Fibroblast of lung (primary cell): ENCODE data around the gene ATRN. TPM values are rescaled to one million over a fixed set of nuclear protein-coding genes. Genes with fewer than 3 reads are reported as not detected.

Source experiments
- DNase-seq, 2 donors: peaks; one replicate each; pipeline versions ENCODE4 v3.0.0 to v3.0.0-alpha.2; 2010; ENCODE audit warnings: low read depth in 2 of 2
- H2AFZ ChIP-seq: 2 replicates; pipeline ENCODE4 v1.5.1; 2012; ENCODE audit warnings: low read length, control low read depth, inconsistent platforms
- H3K27ac ChIP-seq: 2 replicates; pipeline ENCODE4 v1.5.1; 2011; ENCODE audit warnings: low read length, control low read depth; ENCODE audit not compliant: insufficient read depth
- H3K27me3 ChIP-seq: 2 replicates; pipeline ENCODE4 v1.5.1; 2011; ENCODE audit warnings: mild to moderate bottlenecking, low read length; ENCODE audit not compliant: control insufficient read depth, insufficient read depth
- H3K36me3 ChIP-seq: 2 replicates; pipeline ENCODE4 v1.5.1; 2011; ENCODE audit warnings: low read length; ENCODE audit not compliant: control insufficient read depth, insufficient read depth
- H3K4me1 ChIP-seq: 2 replicates; pipeline ENCODE4 v1.5.1; 2011; ENCODE audit warnings: low read length; ENCODE audit not compliant: control insufficient read depth, insufficient read depth; ENCODE audit errors: extremely low read depth
- H3K4me2 ChIP-seq: 2 replicates; pipeline ENCODE4 v1.5.1; 2011; ENCODE audit warnings: low read length, control low read depth; ENCODE audit not compliant: insufficient read depth; ENCODE audit errors: extremely low read depth
- H3K4me3 ChIP-seq, 4 experiments: fragments of 200-600 bp in 1 of 4; sonication (generic) in 1 of 4; replicated peaks in 1 of 4; 2 replicates each; pipeline ENCODE4 v1.5.1; 2011 to 2016; ENCODE audit warnings: low read length in 4 of 4, low read depth in 3 of 4, mild to moderate bottlenecking in 3 of 4, control low read depth in 2 of 4, inconsistent platforms in 1 of 4, mixed read lengths in 1 of 4; ENCODE audit not compliant: insufficient read depth in 1 of 4; ENCODE audit errors: control extremely low read depth in 1 of 4
- H3K79me2 ChIP-seq: 2 replicates; pipeline ENCODE4 v1.5.1; 2012; ENCODE audit warnings: mild to moderate bottlenecking, low read length, inconsistent platforms; ENCODE audit not compliant: control insufficient read depth, insufficient read depth
- H3K9ac ChIP-seq: 2 replicates; pipeline ENCODE4 v1.5.1; 2011; ENCODE audit warnings: mild to moderate bottlenecking, low read length, control low read depth; ENCODE audit not compliant: insufficient read depth
- H3K9me3 ChIP-seq: 2 replicates; pipeline ENCODE4 v1.5.1; 2012; ENCODE audit warnings: low read depth, low read length; ENCODE audit not compliant: control insufficient read depth, insufficient read depth
- H4K20me1 ChIP-seq: 2 replicates; pipeline ENCODE4 v1.5.1; 2011; ENCODE audit warnings: low read length; ENCODE audit not compliant: control insufficient read depth, insufficient read depth; ENCODE audit errors: extremely low read depth
- EZH2 ChIP-seq: IDR thresholded peaks from 2 replicates; pipeline ENCODE4 v1.5.1; 2012; ENCODE audit warnings: low read length, control low read depth, mild to moderate bottlenecking; ENCODE audit errors: missing control alignments
- polyA plus RNA-seq, 2 donors: library from polyadenylated mRNA; depleted of rRNA in 1 of 2; stranded (reverse) in 1 of 2; unstranded in 1 of 2; fragments of >200 nt; gene quantifications; 2 replicates each; pipeline ENCODE4 v1.2.1, GENCODE V29; 2011 to 2012; ENCODE audit warnings: missing spikeins in 1 of 2
- total RNA-seq: library from RNA; depleted of rRNA; stranded (reverse); fragments of >200 nt; gene quantifications from 2 replicates; pipeline ENCODE4 v1.2.1, GENCODE V29; 2014
- TF ChIP-seq, protein P1 (sequence below), 2 donors: IDR thresholded peaks in 1 of 2; conservative IDR thresholded peaks in 1 of 2; 1 replicate in 1 of 2; 2 replicates in 1 of 2; pipeline ENCODE4 v1.5.1; 2011 to 2012; ENCODE audit warnings: low read length in 2 of 2, control low read depth in 1 of 2, inconsistent platforms in 1 of 2, low read depth in 1 of 2, mild to moderate bottlenecking in 1 of 2

ATRN gene
- total and polyA plus RNA-seq, 2 donors (not counting 1 experiment from before 2014, with no cell fraction given), result 30.6 to 48.8 TPM

DNA sequence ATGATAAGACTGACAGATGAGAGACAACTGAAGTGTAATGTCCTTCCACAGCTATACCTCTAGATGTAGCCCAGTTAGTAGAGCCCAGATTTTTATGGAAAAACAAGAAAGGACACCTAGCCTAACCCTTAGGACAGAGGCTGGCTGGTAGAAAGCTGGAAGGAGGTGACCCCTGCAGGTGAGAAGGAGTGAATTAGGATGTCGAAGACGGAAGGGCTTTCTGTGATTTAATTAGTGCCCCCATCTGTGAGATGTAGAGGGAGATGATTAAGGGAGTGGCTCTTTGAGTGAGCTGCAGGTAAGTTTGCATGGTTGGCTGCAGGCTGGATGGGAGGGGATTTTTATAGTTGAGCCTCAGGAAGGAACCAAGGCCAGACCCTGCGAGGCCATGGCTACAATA lies 109.6 kb downstream of the ATRN start:
- Histone ChIP-seq H3K27ac (no peak overlapping the region), H3K36me3 (no peaks in the 10 kb centered on the region), H3K4me1 (no peaks in the 10 kb centered on the region), H3K4me2 (no peak overlapping the region), H3K79me2 (no peaks in the 10 kb centered on the region), H2AFZ (no peak overlapping the region), H3K9me3 (no peaks in the 10 kb centered on the region), H3K27me3 (no peaks in the 10 kb centered on the region), H3K9ac (no peak overlapping the region), H4K20me1 (no peaks in the 10 kb centered on the region), H3K4me3 (no peak overlapping the region)
- TF ChIP-seq, protein P1, sequence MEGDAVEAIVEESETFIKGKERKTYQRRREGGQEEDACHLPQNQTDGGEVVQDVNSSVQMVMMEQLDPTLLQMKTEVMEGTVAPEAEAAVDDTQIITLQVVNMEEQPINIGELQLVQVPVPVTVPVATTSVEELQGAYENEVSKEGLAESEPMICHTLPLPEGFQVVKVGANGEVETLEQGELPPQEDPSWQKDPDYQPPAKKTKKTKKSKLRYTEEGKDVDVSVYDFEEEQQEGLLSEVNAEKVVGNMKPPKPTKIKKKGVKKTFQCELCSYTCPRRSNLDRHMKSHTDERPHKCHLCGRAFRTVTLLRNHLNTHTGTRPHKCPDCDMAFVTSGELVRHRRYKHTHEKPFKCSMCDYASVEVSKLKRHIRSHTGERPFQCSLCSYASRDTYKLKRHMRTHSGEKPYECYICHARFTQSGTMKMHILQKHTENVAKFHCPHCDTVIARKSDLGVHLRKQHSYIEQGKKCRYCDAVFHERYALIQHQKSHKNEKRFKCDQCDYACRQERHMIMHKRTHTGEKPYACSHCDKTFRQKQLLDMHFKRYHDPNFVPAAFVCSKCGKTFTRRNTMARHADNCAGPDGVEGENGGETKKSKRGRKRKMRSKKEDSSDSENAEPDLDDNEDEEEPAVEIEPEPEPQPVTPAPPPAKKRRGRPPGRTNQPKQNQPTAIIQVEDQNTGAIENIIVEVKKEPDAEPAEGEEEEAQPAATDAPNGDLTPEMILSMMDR (conservative IDR thresholded peaks at IDR 0.05 in 1 of 2, IDR thresholded peaks at IDR 0.05 in 1 of 2; ENCODE audit: low read depth in 1 of 2, low read length in 2 of 2), result no peak
- no peak for DNase-seq

DNA sequence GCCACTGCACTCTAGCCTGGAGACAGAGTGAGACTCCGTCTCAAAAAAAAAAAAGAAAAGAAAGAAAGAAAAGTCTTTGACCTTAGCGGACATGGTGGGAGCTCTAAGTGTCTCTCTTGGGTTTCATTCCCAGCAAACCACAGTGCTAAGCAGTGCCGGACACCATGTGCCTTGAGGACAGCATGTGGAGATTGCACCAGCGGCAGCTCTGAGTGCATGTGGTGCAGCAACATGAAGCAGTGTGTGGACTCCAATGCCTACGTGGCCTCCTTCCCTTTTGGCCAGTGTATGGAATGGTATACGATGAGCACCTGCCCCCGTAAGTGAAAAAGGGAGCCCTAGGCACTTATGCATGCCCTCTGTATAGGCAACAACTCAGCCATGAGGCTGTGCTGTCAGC lies 112.9 kb downstream of the ATRN start:
- Histone ChIP-seq H3K27ac (no peak overlapping the region), H2AFZ (no peak overlapping the region), H3K4me2 (no peak overlapping the region), H3K9me3 (no peaks in the 10 kb centered on the region), H4K20me1 (no peaks in the 10 kb centered on the region), H3K79me2 (no peaks in the 10 kb centered on the region), H3K27me3 (no peaks in the 10 kb centered on the region), H3K4me1 (no peaks in the 10 kb centered on the region), H3K4me3 (no peak overlapping the region), H3K9ac (no peak overlapping the region), H3K36me3 (no peaks in the 10 kb centered on the region)
- no peak for DNase-seq
- TF ChIP-seq, protein P1 (conservative IDR thresholded peaks at IDR 0.05 in 1 of 2, IDR thresholded peaks at IDR 0.05 in 1 of 2; ENCODE audit: low read depth in 1 of 2, low read length in 2 of 2), result no peak
- TF ChIP-seq EZH2, result no peak

DNA sequence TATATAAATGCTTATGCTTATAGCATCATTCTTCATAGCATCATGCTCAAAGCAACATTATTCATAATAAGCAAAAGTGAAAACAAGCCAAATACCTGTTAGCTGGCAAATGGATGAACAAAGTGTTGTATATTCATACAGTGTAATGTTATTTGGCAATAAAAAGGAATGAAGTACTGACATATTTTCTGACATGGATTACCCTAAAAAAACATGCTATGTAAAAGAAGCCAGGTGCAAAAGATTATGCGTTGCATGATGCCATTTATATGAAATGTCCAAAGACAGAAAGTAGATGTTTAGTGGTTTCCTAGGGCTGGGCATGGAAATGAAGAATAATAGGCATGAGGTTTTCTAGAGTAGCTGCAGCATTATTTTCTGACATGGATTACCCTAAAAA lies 115.3 kb downstream of the ATRN start:
- no peaks in the 10 kb centered on the region for H3K4me1 ChIP-seq
- H3K4me2 ChIP-seq, result no peak overlapping the region
- no peak for DNase-seq
- no peaks in the 10 kb centered on the region for H3K27me3 ChIP-seq
- no peak overlapping the region for H3K27ac ChIP-seq
- H4K20me1 ChIP-seq, result no peaks in the 10 kb centered on the region
- no peaks in the 10 kb centered on the region for H3K79me2 ChIP-seq
- no peaks in the 10 kb centered on the region for H3K9me3 ChIP-seq
- TF ChIP-seq EZH2, result no peak
- peaks cover under 1% of the 10 kb centered on the region for H3K36me3 ChIP-seq
- H3K4me3 ChIP-seq, result no peak overlapping the region
- no peak overlapping the region for H3K9ac ChIP-seq
- no peak overlapping the region for H2AFZ ChIP-seq
